GM20431 (cell line): ENCODE results near the gene TSPEAR.
"Not testable (repeated sequence)": the region's sequence is repeated elsewhere in the genome, so short reads cannot be mapped to it uniquely, and the experiment has no call there.

Experiments used
- in situ Hi-C: fragments of 300-500 bp; cut with MseI, MboI; formaldehyde crosslinking; loops from one replicate; pipeline ENCODE4 v1.15.0; 2020; ENCODE audit warnings: low sequenced_read_pairs; ENCODE audit not compliant: unreplicated experiment

The TSPEAR gene

GRCh38 chr21:44704636-44705001, 6.8 kb downstream of the TSPEAR start:
- in situ Hi-C loops, result no loop called here

GRCh38 chr21:44703731-44704635, 7.4 kb downstream of the TSPEAR start:
- in situ Hi-C loops, result no loop called here

GRCh38 chr21:44702973-44703730, 8.2 kb downstream of the TSPEAR start:
- in situ Hi-C loops, result no loop called here

GRCh38 chr21:44702111-44702972, 9.0 kb downstream of the TSPEAR start:
- in situ Hi-C loops, result no loop called here

GRCh38 chr21:44701541-44701940, 9.8 kb downstream of the TSPEAR start:
- in situ Hi-C loops, result no loop called here

GRCh38 chr21:44701023-44701400, 10.4 kb downstream of the TSPEAR start:
- in situ Hi-C loops, result no loop called here

- in situ Hi-C loops, result no loop called here
These were observed 11.0 kb downstream of the TSPEAR start for GRCh38 chr21:44700101-44701022.

- in situ Hi-C loops, result no loop called here
These were observed 11.8 kb downstream of the TSPEAR start for GRCh38 chr21:44699502-44700001.

GRCh38 chr21:44697811-44698734, 13.3 kb downstream of the TSPEAR start:
- in situ Hi-C loops, result no loop called here

GRCh38 chr21:44697172-44697810, 14.1 kb downstream of the TSPEAR start, which contains the start of gene KRTAP10-12:
Gene KRTAP10-12, plus strand, starts transcription at chr21:44697172. Its CDS starts 30 bp downstream, at chr21:44697202.
- in situ Hi-C loops, result not testable (repeated sequence)

- in situ Hi-C loops, result no loop called here
These were observed 14.8 kb downstream of the TSPEAR start for GRCh38 chr21:44696572-44696971.

GRCh38 chr21:44695641-44696040, 15.7 kb downstream of the TSPEAR start:
- in situ Hi-C loops, result no loop called here

GRCh38 chr21:44695184-44695583, 16.2 kb downstream of the TSPEAR start:
- in situ Hi-C loops, result no loop called here

GRCh38 chr21:44694776-44695175, 16.6 kb downstream of the TSPEAR start:
- in situ Hi-C loops, result no loop called here

GRCh38 chr21:44692798-44693512, 18.4 kb downstream of the TSPEAR start:
- in situ Hi-C loops, result no loop called here

- in situ Hi-C loops, result no loop called here
These were observed 19.7 kb downstream of the TSPEAR start for GRCh38 chr21:44691686-44692085.

GRCh38 chr21:44689740-44690139, 21.6 kb downstream of the TSPEAR start:
- in situ Hi-C loops, result not testable (repeated sequence)
